Heart left ventricle (tissue), 16 donors: ENCODE measurements around the gene DSCAML1. TPM values are rescaled to one million over a fixed set of nuclear protein-coding genes. Genes with fewer than 3 reads are reported as not detected.

Source experiments
- ATAC-seq, 4 donors: fragments of 200-7000 bp; cut with Tn5 transposase; one replicate each; pipeline ENCODE4 v1.9.1; 2020 to 2022; ENCODE audit warnings: moderate library complexity in 4 of 4, mild to moderate bottlenecking in 3 of 4, moderate number of reproducible peaks in 1 of 4
- DNase-seq, 5 donors: peaks; one replicate each; pipeline ENCODE4 v3.0.0-alpha.2; 2020
- H3K27ac ChIP-seq, 12 donors: fragments of 200-600 bp; sonication (generic) in 4 of 12; one replicate each; pipeline versions ENCODE4 v1.5.0 to v1.8.0; 2016 to 2022; ENCODE audit warnings: mild to moderate bottlenecking in 2 of 12
- H3K27me3 ChIP-seq, 9 donors: fragments of 200-600 bp; sonication (generic) in 2 of 9; one replicate each; pipeline versions ENCODE4 v1.5.1 to v1.8.0; 2016 to 2022; ENCODE audit warnings: mild to moderate bottlenecking in 3 of 9
- H3K36me3 ChIP-seq, 9 donors: fragments of 200-600 bp; sonication (generic) in 2 of 9; one replicate each; pipeline versions ENCODE4 v1.5.0 to v1.8.0; 2018 to 2022; ENCODE audit warnings: mild to moderate bottlenecking in 2 of 9
- H3K4me1 ChIP-seq, 12 donors: fragments of 200-600 bp; sonication (generic) in 4 of 12; one replicate each; pipeline versions ENCODE4 v1.5.0 to v1.8.0; 2016 to 2022; ENCODE audit warnings: mild to moderate bottlenecking in 3 of 12
- H3K4me3 ChIP-seq, 12 donors: fragments of 200-600 bp; sonication (generic) in 4 of 12; one replicate each; pipeline versions ENCODE4 v1.5.0 to v1.8.0; 2017 to 2022; ENCODE audit warnings: mild to moderate bottlenecking in 9 of 12, moderate library complexity in 4 of 12
- H3K9me3 ChIP-seq, 12 donors: fragments of 200-600 bp; sonication (generic) in 4 of 12; one replicate each; pipeline versions ENCODE4 v1.5.0 to v1.8.0; 2016 to 2022; ENCODE audit warnings: mild to moderate bottlenecking in 1 of 12
- CTCF ChIP-seq, 12 donors: fragments of 200-600 bp; sonication (generic) in 4 of 12; IDR thresholded peaks; one replicate each; pipeline versions ENCODE4 v1.5.0 to v1.8.0; 2018 to 2022; ENCODE audit warnings: antibody characterized with exemption in 12 of 12, mild to moderate bottlenecking in 5 of 12
- POLR2A ChIP-seq, 2 donors: fragments of 450-650 bp; IDR thresholded peaks; one replicate each; pipeline ENCODE4 v1.6.1; 2017; ENCODE audit warnings: antibody characterized with exemption in 2 of 2, mild to moderate bottlenecking in 2 of 2, moderate library complexity in 2 of 2
- WGBS, 4 donors: extraction: QIAGEN DNeasy Blood & Tissue Kit in 2 of 4; methylation state at CpG; one replicate each; pipeline versions ENCODE4 v1.1.5 to v1.1.7; 2013 to 2018; 5-methylcytosine and 5-hydroxymethylcytosine counted together
- intact Hi-C, 10 donors: fragments of 100-400 bp; cut with DNase I; formaldehyde crosslinking; loops; one replicate each; pipeline versions ENCODE4 v1.11.1 to v1.14.2; 2022
- polyA plus RNA-seq, 2 donors: library from polyadenylated mRNA; stranded (reverse); fragments of 200-250 nt; gene quantifications; one replicate each; pipeline ENCODE4 v1.2.3, GENCODE V29; 2013
- total RNA-seq, 9 donors: library from RNA; depleted of rRNA in 2 of 9; stranded (reverse); fragments of >200 nt in 2 of 9; fragmentation: NEBNext Ultra II Directional in 3 of 9; extraction: Animal tissue kit (Norgen Biotek cat#: 25700) in 3 of 9; gene quantifications; one replicate each; pipeline versions ENCODE4 v1.1.0 to v1.2.4, GENCODE V29; 2016 to 2023
- donor health status: ischemic (EF 13 %, LVEDD 7.1; RV severe dilation, severe dysfunction).
- donor health status: healthy with polysubstance abuse.
- donor health status: DM: no; HTN: yes; CAD: no.
- donor health status: DM: no; HTN: no; CAD: no.
- donor health status: ischemic (EF 25% LVEDD 6.9; RV normal size, moderate dysfunction).
- donor health status: ischemic (EF 25% LVEDD 5.7; RV mildly dilated, moderate dysfunction).
- donor health status: healthy.
- donor health status: DM: yes; HTN: yes; CAD: no.
- donor health status: ischemic (EF 35%, LVEDD 5.7; RV mildly dilated, moderate dysfunction).
- donor health status: nonischemic (EF 11% LVEDD 7.7; RV severe dilation, severe dysfunction).
- donor health status: DM: yes; HTN: yes; CAD: no.
- donor health status: PGD.
- donor health status: ischemic (EF 29% LVEDD 5.4; RV normal size, mild dysfunction).
- donor health status: nonischemic (EF 23%, LVEDD 6.1; RV moderate dilation, normal function).

DSCAML1 gene
- total and polyA plus RNA-seq, 11 donors: 0.05 to 1.7 (median 0.76) TPM

DNA sequence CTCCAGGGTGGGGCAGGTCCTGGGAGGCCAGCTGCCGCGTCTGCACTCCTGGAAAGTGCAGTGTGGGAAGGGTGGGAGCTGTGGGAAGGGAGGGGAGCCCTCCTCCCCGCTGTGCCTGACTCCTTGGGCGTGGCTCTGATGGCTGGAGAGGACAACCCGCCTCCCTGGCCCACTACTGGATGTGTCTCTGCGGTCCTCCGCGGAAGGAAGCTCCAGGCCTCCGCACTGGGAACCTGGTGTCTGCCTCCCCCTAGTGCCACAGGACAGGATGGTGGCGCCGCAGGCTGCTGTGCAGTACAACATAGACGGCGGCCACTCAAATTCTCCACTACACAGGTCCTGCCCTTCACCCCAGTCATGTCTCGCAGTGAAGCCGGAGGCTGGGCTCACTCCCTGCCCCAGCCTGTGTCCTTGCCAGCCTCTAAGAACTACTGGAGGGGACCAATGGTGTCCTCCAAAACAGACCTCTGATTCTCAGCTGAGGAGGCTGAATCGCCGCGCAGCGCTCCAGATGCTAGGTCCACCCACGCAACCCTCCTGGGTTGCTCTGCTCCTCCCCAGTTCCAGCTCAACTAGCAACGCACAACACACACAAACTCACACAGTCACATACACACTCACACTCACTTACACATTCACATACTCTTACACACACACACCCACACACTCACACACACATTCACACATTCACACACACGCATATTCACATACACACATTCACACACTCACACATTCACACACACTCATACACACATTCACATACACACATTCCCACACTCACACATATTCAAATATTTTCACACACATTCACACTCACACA lies 12.4 kb upstream of the DSCAML1 start:
- Histone ChIP-seq H3K9me3 (no peaks in the 10 kb centered on the region), H3K4me1 (peaks cover 0 to 26% (median 4%) of the 10 kb centered on the region in 12 donors), H3K4me3 (peak overlapping the region in 2 of 12 donors; percentile 13), H3K27ac (peak overlapping the region in 9 of 12 donors; percentile 13 to 70 (median 37)), H3K27me3 (peaks cover 0 to 12% (median 0%) of the 10 kb centered on the region in 9 donors), H3K36me3 (no peaks in the 10 kb centered on the region)
- TF ChIP-seq POLR2A (IDR thresholded peaks at IDR 0.05) (no peak), CTCF (IDR thresholded peaks at IDR 0.05) (peak; percentile 44 to 76 (median 61))
- 26 to 45% (median 29%) methylated on average over 13 to 22 of the region's 22 CpGs for WGBS, 4 donors
- intact Hi-C loops: loop anchor here in 9 of 10 donors (1.0 to 10.0 kb wide), 6 partner anchors 243 to 382 kb away; no protein-coding TSS in a partner anchor
- peak; percentile 82 to 96 (median 93) for ATAC-seq
- peak; percentile 72 to 89 (median 84) for DNase-seq

DNA sequence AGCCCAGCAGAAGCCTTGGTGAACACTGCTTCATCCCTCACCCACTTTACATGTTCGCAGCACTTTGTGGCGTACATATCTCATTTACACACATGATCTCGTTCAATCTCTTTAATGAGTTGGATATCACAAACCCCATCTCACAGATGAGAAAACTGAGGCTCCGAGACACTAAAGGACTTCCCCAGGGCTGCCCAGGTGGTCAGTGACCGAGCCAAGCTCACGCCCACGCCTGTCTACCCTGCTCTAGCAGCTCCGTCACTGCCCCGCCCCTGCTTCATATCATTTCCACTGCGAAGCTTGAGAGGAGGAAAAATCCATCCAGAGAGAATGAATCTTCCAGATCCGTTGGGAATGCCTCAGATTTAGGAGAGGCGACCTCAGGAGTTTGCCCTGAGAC lies 11.8 kb upstream of the DSCAML1 start:
- Histone ChIP-seq H3K9me3 (no peaks in the 10 kb centered on the region), H3K27me3 (peaks cover 0 to 12% (median 0%) of the 10 kb centered on the region in 9 donors), H3K4me3 (peak overlapping the region in 2 of 12 donors; percentile 13), H3K4me1 (peaks cover 0 to 23% (median 3%) of the 10 kb centered on the region in 12 donors), H3K36me3 (no peaks in the 10 kb centered on the region), H3K27ac (peak overlapping the region in 9 of 12 donors; percentile 13 to 70 (median 37))
- TF ChIP-seq CTCF (IDR thresholded peaks at IDR 0.05): no peak
- no peak for TF ChIP-seq POLR2A (IDR thresholded peaks at IDR 0.05)
- intact Hi-C loops: loop anchor here in 9 of 10 donors (1.0 to 10.0 kb wide), 6 partner anchors 244 to 381 kb away; no protein-coding TSS in a partner anchor
- peak in 3 of 5 donors; percentile 45 to 51 (median 46) for DNase-seq
- ATAC-seq: peak in 3 of 4 donors; percentile 49 to 66 (median 53)
- 69 to 72% (median 71%) methylated on average over 12 of the region's 12 CpGs for WGBS, 4 donors

DNA sequence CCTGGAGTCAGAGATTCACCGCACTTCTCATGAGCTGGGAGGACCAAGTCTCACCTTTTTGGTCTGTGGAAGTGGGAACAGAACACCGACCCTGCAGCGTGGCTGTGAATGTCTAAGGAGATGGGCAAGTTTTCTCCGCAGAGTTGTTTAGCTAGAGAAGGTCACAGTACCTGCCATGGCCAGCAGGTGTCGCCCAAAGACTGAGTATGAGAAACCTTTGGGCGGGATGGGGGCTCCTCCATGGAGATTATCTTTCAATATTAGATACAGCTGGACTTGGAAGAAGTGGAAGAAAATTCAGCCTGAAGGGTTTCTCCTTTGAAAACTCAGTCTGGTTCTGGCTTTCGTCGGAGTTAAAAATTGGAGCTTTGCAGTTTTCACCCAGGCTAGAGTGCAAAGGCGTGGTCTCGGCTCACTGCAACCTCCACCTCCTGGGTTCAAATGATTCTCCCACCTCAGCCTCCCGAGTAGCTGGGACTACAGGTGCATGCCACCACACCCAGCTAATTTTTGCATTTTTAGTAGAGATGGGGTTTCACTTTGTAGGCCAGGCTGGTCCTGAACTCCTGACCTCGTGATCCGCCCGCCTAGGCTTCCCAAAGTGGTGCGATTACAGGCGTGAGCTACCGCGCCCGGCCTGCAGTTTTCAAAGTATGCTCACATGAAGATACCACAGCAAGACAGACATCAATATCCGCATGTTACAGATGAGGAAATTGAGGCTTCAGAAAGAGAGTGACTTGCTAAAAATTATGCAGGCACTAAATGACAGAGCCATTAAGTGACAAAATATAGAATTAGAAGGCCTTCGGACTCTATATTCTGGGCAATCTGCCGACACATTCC lies 10.7 kb upstream of the DSCAML1 start:
- 61 to 66% (median 63%) methylated on average over 22 of the region's 22 CpGs for WGBS, 4 donors
- ATAC-seq (peak; percentile 31 to 59 (median 45)), DNase-seq (peak; percentile 70 to 89 (median 79))
- Histone ChIP-seq H3K4me1 (peaks cover 0 to 23% (median 3%) of the 10 kb centered on the region in 12 donors), H3K9me3 (no peaks in the 10 kb centered on the region), H3K4me3 (no peak overlapping the region), H3K27ac (no peak overlapping the region), H3K27me3 (peaks cover 0 to 12% (median 0%) of the 10 kb centered on the region in 9 donors), H3K36me3 (no peaks in the 10 kb centered on the region)
- intact Hi-C loops: loop anchor here (1.0 to 10.0 kb wide), 7 partner anchors 140 to 380 kb away; no protein-coding TSS in a partner anchor
- peak; percentile 84 to 96 (median 89) for TF ChIP-seq CTCF (IDR thresholded peaks at IDR 0.05)
- no peak for TF ChIP-seq POLR2A (IDR thresholded peaks at IDR 0.05)
